Endothelial cell of hepatic sinusoid (primary cell): ENCODE results near the gene MINAR1.

Experiments used
- in situ Hi-C: cut with HindIII; loops from 2 replicates; pipeline ENCODE4 v1.10.0; 2017; ENCODE audit warnings: low sequenced_read_pairs

The MINAR1 gene

DNA sequence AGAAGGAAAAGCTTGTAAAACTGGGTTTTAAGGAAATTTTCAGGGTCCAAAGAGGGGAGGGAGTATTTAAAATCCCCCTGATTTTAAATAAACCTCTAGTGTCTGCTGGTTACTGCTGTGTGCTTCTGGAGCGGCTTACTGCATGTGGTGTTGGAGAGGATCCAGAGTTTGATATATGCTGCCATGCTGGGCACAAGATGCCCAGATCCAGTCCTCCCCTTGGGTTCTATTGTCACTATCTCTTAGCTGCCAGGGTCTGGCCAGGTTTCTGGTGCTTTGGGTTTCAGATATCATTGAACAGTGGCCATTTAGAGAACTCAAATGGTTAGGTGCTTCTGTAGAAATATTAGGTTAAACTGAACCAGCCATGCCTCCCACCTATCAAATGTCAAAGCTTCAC, 27.5 kb downstream of the MINAR1 start:
- in situ Hi-C loops = loop anchor here (5.0 kb wide), 1 partner anchor 88 kb away; no protein-coding TSS in a partner anchor

DNA sequence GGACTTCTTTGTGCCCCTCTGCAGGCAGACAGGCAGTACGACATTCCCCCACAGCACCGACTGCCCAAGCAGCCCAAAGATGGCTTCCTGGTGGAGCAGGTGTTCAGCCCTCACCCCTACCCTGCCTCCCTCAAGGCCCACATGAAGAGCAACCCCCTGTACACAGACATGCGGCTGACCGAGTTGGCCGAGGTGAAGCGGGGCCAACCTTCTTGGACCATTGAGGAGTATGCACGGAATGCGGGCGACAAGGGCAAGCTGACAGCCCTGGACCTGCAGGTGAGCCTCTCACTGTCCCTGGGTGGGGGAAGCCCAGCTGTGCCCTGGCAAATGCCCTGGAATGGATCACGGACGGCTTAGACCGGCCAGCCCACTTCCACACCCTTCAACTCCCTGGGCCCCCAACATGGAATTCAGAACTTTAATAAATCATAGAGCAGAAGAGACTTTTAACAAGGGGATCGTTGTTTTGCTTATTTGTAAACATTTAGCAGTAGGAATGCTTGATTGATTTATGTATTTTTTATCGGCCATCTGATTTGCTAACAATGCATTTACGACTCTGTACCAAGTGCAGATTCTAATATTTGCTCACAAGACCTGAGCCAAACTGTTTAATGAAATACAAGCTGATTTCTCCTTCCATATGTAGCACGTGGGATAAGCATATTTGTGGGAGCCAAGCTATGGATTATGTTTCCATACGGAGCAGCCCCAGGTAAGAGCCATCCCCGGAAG, 31.1 kb downstream of the MINAR1 start:
- in situ Hi-C loops = loop anchor here (5.0 kb wide), 1 partner anchor 84 kb away; no protein-coding TSS in a partner anchor

DNA sequence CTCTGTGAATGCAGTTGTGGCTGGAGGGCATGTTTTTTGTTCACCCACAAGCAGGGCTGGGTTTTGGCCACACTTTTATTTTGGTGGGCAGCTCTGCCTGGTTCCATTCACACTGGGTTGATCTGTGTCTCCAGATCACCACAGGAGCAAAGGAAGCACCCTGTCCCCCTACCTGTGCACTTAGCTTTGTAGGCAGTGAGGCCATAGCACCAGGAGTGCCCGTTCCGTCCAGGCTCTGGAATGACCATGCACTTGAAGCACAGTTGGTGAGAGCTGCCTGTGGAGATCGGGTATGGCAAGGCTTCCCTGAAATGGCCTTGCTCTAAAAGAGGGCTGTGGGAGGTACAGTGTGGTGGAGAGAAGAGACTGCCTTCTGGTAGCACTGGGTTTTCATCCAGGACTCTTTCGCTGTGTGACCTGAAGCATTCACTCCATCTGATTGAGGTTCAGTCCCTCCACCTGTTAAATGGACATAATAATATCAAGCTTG, 31.7 kb downstream of the MINAR1 start:
- in situ Hi-C loops = loop anchor here (5.0 kb wide), 1 partner anchor 83 kb away; no protein-coding TSS in a partner anchor

DNA sequence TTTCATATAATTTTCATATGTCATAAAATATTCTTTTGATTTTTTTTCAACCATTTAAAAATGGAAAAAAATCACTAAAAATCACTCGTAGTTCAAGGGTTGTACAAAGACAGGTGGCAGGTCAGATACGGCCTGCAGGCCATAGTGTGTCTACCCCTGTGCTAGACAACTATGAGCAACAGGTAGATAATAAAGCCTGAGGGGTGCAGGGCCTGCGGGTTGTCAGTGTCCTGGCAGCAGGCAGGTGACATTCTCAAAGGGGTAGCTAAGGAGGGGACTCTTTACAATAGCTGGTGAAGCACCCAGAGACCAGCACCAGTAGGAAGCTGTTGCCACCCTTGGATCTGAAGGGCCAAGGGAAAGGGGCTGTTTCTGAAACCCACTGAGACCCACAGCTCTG, 34.4 kb downstream of the MINAR1 start:
- in situ Hi-C loops = no loop called here

DNA sequence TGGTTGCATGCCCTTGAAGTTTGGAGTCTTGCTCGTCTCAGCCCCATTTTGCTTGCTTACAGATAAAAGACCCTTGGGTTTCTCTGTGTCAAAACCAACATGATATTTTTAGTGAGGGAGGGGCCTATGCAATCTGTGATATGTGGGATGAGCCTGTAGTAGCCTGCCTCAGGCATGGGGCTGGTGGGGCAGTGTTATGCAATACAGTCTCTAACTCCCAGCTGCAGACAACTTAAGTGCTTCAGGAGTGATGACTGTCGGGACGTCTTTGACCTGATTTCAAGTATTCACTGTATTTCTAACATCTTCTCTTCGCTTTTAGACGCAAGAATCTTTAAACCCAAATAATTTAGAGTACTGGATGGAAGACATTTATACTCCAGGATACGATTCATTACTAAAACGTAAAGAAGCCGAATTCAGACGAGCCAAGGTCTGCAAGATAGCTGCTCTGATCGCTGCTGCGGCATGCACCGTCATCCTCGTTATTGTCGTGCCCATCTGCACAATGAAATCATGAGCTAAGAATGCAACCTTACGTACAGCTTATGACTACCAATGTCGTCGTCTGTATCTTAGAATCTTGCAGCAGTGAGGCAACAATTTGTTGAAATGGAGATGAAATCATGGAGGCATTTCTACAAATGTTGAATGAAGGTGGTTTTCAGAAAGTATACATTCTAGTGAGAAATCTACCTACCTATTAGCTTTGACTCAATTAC, 35.9 kb downstream of the MINAR1 start:
- in situ Hi-C loops = no loop called here

DNA sequence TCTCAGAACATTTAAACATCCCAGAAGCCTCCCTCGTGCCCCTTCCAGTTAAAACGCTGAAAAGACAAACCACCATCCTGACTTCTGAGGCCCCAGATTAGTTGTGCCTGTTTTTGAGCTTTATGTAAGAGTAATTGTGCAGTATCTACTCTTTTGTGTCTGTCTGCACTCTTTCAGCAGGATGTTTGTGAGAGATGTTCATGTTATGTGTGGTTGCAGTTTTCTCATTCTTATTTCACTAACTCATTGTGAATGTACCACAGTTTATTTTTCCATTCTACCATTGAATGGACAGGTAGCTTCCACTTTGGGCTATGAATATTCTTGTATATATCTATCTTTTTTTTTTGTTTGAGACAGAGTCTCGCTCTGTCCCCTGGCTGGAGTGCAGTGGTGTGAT, 40.3 kb downstream of the MINAR1 start:
- in situ Hi-C loops = no loop called here

DNA sequence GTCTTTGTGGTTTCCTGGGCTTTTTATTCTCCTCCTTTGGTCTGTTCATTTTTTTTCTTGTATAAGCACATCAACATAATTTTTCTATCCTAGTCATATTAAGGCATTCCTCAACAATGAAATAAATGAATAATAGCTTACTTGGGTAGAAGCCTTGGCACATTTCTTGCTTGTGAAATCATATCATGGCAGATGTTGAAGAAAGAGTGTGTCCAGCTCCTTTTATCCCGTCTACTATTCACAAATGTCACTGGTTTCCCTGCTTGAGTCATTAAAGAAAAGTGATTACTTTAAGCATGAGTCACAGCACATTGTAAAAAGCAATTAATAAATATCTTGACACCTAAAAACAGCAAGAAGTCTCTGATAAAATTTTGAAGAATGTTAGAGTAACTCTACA, 42.1 kb downstream of the MINAR1 start:
- in situ Hi-C loops = no loop called here

DNA sequence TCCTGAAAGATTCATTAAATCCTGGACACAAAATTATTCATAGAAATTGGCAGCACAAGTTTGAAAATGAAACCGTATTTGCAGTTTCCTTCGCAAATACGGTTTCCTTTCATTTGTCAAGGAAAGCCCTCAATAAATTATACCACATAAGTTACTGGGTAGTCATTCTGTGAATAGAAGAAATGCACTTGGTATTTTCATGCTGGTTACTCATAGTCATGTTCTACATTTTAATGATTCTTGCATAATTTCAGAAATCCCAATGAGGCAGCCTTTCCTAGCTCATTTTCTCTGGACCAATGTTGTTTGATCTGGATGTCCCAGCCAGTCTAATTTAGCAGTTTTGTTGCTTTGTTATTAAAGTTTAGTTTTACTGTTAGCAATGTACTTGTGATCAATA, 43.2 kb downstream of the MINAR1 start:
- in situ Hi-C loops = no loop called here

DNA sequence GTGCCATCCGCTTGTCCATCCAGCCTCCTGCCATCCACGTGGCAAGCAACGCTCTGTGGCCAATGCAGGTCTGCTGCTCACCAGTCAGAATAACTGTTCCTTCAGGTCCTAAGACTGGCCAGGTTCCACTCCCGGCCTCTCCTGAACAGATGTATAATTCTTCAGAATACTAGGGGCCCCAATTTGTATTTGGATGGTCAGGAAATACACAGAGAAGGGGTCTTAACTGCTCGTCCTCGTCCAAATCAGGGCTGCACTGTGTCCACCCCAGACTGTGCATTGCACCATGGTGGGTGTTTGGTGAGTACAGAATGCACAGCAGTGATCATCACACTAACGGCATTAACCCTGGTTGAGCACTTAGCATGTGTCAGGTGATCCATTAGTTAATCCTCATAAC, 46.0 kb downstream of the MINAR1 start:
- in situ Hi-C loops = no loop called here

DNA sequence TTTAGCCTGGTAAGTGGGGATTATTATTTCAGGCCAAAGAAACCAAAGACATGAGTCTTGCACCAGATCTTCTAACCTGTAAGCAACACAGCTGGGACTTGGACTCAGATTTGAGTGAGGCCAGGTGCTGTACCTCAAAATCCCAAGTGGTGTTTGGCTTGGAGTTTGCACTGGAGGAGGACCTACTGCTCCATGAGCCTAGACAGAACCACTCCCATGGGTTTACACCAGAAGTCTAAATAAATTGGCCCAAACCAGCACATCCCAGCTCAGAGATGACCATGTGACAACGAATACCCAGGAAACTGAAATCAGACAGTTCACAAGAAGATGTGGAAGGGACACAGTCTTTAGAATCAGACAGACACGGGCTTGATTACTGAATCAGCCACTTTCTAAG, 47.5 kb downstream of the MINAR1 start:
- in situ Hi-C loops = no loop called here

DNA sequence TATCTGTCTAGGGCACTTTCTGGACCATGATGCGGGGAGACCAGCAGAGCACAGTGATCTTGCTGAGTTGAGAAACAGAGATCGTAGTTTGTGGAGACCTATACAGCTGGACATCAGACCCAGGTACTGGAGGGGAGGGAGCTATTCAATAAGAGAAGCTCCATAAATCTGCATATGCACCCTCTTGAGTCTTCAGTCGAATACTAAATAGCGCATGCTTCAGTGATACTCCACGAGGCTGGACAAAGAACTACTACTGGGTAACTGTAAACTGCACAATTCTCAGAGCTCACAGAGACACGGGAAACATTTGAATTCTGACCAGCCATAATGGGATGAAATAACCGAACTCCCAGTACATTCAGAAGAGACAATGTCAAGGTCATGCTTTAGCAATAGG, 49.7 kb downstream of the MINAR1 start:
- in situ Hi-C loops = no loop called here
